ENCODE measurements around the gene TGFBR3.

TGFBR3 gene

GRCh38 chr1:91680556-91681155 lies 205.3 kb downstream of the TGFBR3 start:
- H3K9me3 ChIP-seq (ENCODE audit: insufficient read depth, low read length) = no peaks in the 10 kb centered on the region
- TF ChIP-seq EZH2phosphoT487 (IDR thresholded peaks at IDR 0.05; ENCODE audit: low read depth) = no peak
- no peak for TF ChIP-seq CTCF (IDR thresholded peaks at IDR 0.05; ENCODE audit: low read depth, low read length)
- H2AFZ ChIP-seq (ENCODE audit: low read depth, low read length) = no peak overlapping the region
- H3K27me3 ChIP-seq (ENCODE audit: low read depth, low read length) = no peaks in the 10 kb centered on the region
- peaks cover 32% of the 10 kb centered on the region for H3K4me1 ChIP-seq (ENCODE audit: low read length)
- no peak overlapping the region for H3K9ac ChIP-seq (ENCODE audit: low read length)
- H3K4me2 ChIP-seq (ENCODE audit: low read length) = no peak overlapping the region
- no peaks in the 10 kb centered on the region for H3K36me3 ChIP-seq (replicated peaks; ENCODE audit: low read depth, low read length)
- H3K27ac ChIP-seq (ENCODE audit: low read length) = no peak overlapping the region
- H3K4me3 ChIP-seq (ENCODE audit: low read length) = no peak overlapping the region
- no peaks in the 10 kb centered on the region for H4K20me1 ChIP-seq (ENCODE audit: insufficient read depth, low read length)
- H3K79me2 ChIP-seq (ENCODE audit: low read length) = no peaks in the 10 kb centered on the region

- no peaks in the 10 kb centered on the region for H4K20me1 ChIP-seq (ENCODE audit: insufficient read depth, low read length)
- no peaks in the 10 kb centered on the region for H3K79me2 ChIP-seq (ENCODE audit: low read length)
- no peaks in the 10 kb centered on the region for H3K27me3 ChIP-seq (ENCODE audit: low read depth, low read length)
- no peaks in the 10 kb centered on the region for H3K36me3 ChIP-seq (replicated peaks; ENCODE audit: low read depth, low read length)
- no peak overlapping the region for H3K9ac ChIP-seq (ENCODE audit: low read length)
- H3K4me1 ChIP-seq (ENCODE audit: low read length) = peaks cover 24% of the 10 kb centered on the region
- H3K9me3 ChIP-seq (ENCODE audit: insufficient read depth, low read length) = no peaks in the 10 kb centered on the region
- no peak for TF ChIP-seq CTCF (IDR thresholded peaks at IDR 0.05; ENCODE audit: low read depth, low read length)
- TF ChIP-seq EZH2phosphoT487 (IDR thresholded peaks at IDR 0.05; ENCODE audit: low read depth) = no peak
- H3K27ac ChIP-seq (ENCODE audit: low read length) = no peak overlapping the region
- H2AFZ ChIP-seq (ENCODE audit: low read depth, low read length) = no peak overlapping the region
- H3K4me2 ChIP-seq (ENCODE audit: low read length) = no peak overlapping the region
- H3K4me3 ChIP-seq (ENCODE audit: low read length) = no peak overlapping the region
Observed at GRCh38 chr1:91679446-91679845, 206.5 kb downstream of the TGFBR3 start.

- Histone ChIP-seq H3K4me3 (ENCODE audit: low read length) (no peak overlapping the region), H3K27ac (ENCODE audit: low read length) (no peak overlapping the region), H2AFZ (ENCODE audit: low read depth, low read length) (no peak overlapping the region)
Observed at GRCh38 chr1:91676030-91676429, 209.9 kb downstream of the TGFBR3 start.

GRCh38 chr1:91674107-91674506 lies 211.8 kb downstream of the TGFBR3 start:
- Histone ChIP-seq H3K9me3 (ENCODE audit: insufficient read depth, low read length) (no peaks in the 10 kb centered on the region), H4K20me1 (ENCODE audit: insufficient read depth, low read length) (no peaks in the 10 kb centered on the region), H3K27me3 (ENCODE audit: low read depth, low read length) (no peaks in the 10 kb centered on the region), H3K36me3 (replicated peaks; ENCODE audit: low read depth, low read length) (no peaks in the 10 kb centered on the region), H3K9ac (ENCODE audit: low read length) (no peak overlapping the region), H3K4me3 (ENCODE audit: low read length) (no peak overlapping the region), H3K4me2 (ENCODE audit: low read length) (no peak overlapping the region), H3K79me2 (ENCODE audit: low read length) (no peaks in the 10 kb centered on the region), H2AFZ (ENCODE audit: low read depth, low read length) (no peak overlapping the region), H3K4me1 (ENCODE audit: low read length) (peaks cover 4% of the 10 kb centered on the region; the same call in 1 of the 2 replicates), H3K27ac (ENCODE audit: low read length) (no peak overlapping the region)
- no peak for TF ChIP-seq EZH2phosphoT487 (IDR thresholded peaks at IDR 0.05; ENCODE audit: low read depth)
- TF ChIP-seq CTCF (IDR thresholded peaks at IDR 0.05; ENCODE audit: low read depth, low read length) = no peak

More at GRCh38 chr1:91676030-91676429, 209.9 kb downstream of the TGFBR3 start:
- Histone ChIP-seq H3K27me3 (ENCODE audit: low read depth, low read length) (no peaks in the 10 kb centered on the region), H3K4me1 (ENCODE audit: low read length) (peaks cover 4% of the 10 kb centered on the region; the same call in 1 of the 2 replicates), H3K9me3 (ENCODE audit: insufficient read depth, low read length) (no peaks in the 10 kb centered on the region), H3K9ac (ENCODE audit: low read length) (no peak overlapping the region), H3K79me2 (ENCODE audit: low read length) (no peaks in the 10 kb centered on the region), H3K36me3 (replicated peaks; ENCODE audit: low read depth, low read length) (no peaks in the 10 kb centered on the region), H4K20me1 (ENCODE audit: insufficient read depth, low read length) (no peaks in the 10 kb centered on the region), H3K4me2 (ENCODE audit: low read length) (no peak overlapping the region)
- TF ChIP-seq EZH2phosphoT487 (IDR thresholded peaks at IDR 0.05; ENCODE audit: low read depth) (no peak), CTCF (IDR thresholded peaks at IDR 0.05; ENCODE audit: low read depth, low read length) (no peak)

Data from OCI-LY3 (cell line).